DOHH2 (cell line): Measurements from ENCODE around the gene IQCF5.

ENCODE experiments used
- CTCF ChIP-seq: fragments of 200-600 bp; sonication (generic); IDR thresholded peaks from one replicate; pipeline ENCODE4 v1.5.1; 2014; ENCODE audit warnings: antibody characterized with exemption, mild to moderate bottlenecking, low read depth, low read length; ENCODE audit not compliant: poor library complexity, severe bottlenecking
- EZH2phosphoT487 ChIP-seq: fragments of 200-600 bp; sonication (generic); IDR thresholded peaks from 2 replicates; pipeline ENCODE4 v1.6.1; 2017; ENCODE audit warnings: borderline replicate concordance, mild to moderate bottlenecking, antibody characterized with exemption, low read length, moderate library complexity, mixed read lengths

GRCh38 chr3:51897391-51897790, 22.0 kb upstream of the IQCF5 start:
- TF ChIP-seq CTCF (no peak), EZH2phosphoT487 (no peak)
